ENCODE measurements around the gene ASPSCR1. TPM values are rescaled to one million over a fixed set of nuclear protein-coding genes. Genes with fewer than 3 reads are reported as not detected.

ASPSCR1 gene
- total and polyA plus RNA-seq, 9 of the 15 experiments (the other 6 are each of a cell fraction or from before 2014, with no cell fraction given), result 0.90 to 36.9 (median 11.6) TPM

DNA sequence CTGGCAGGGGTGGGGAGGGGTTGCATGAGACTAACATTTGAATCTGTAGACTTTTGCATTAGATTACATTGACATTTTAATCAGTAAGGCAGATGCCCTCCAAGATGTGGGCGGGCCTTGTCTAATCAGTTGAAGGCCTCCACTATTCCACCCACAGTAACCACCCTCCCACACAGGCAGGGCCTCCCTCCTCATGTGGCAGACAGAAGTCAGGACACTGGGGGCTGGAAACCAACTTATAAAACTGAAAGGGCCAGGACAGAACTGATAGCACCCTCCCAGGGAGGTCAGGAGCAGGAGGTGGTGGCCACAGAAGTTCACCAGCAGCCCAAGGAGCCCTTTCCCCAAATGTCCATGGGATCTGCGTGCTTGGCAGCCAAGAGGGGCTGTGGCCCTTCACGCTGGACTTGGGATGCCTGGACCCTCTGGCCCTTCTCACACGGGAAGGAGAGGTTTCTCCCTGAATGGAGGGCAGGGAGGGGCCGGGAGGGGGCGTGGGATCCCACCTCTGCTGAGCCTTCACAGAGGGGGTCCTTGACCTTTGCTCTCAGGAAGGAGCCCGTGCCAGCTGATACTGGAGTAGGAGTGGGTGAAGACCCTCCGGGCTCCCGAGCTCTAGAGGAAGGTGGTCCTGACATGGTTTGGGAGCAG lies 45.0 kb upstream of the ASPSCR1 start (continued):
- TF ChIP-seq CBX2 (IDR thresholded peaks at IDR 0.05; ENCODE audit: insufficient read depth, low read length, poor library complexity, severe bottlenecking), result no peak
- no peak for TF ChIP-seq MBD2 (IDR thresholded peaks at IDR 0.05; ENCODE audit: borderline replicate concordance, low read depth)
- 0 out of 4 replicates have a peak, but pooled peaks of 1 of the 2 experiments have one; percentile 51 for TF ChIP-seq SIN3A (IDR thresholded peaks at IDR 0.05; ENCODE audit: borderline replicate concordance in 2 of 2, control insufficient read depth in 1 of 2, low read depth in 2 of 2, low read length in 2 of 2)
- no peak for TF ChIP-seq HOXB6 (CRISPR knock-in tag; IDR thresholded peaks at IDR 0.05; ENCODE audit: borderline replicate concordance)
- TF ChIP-seq, protein P1, sequence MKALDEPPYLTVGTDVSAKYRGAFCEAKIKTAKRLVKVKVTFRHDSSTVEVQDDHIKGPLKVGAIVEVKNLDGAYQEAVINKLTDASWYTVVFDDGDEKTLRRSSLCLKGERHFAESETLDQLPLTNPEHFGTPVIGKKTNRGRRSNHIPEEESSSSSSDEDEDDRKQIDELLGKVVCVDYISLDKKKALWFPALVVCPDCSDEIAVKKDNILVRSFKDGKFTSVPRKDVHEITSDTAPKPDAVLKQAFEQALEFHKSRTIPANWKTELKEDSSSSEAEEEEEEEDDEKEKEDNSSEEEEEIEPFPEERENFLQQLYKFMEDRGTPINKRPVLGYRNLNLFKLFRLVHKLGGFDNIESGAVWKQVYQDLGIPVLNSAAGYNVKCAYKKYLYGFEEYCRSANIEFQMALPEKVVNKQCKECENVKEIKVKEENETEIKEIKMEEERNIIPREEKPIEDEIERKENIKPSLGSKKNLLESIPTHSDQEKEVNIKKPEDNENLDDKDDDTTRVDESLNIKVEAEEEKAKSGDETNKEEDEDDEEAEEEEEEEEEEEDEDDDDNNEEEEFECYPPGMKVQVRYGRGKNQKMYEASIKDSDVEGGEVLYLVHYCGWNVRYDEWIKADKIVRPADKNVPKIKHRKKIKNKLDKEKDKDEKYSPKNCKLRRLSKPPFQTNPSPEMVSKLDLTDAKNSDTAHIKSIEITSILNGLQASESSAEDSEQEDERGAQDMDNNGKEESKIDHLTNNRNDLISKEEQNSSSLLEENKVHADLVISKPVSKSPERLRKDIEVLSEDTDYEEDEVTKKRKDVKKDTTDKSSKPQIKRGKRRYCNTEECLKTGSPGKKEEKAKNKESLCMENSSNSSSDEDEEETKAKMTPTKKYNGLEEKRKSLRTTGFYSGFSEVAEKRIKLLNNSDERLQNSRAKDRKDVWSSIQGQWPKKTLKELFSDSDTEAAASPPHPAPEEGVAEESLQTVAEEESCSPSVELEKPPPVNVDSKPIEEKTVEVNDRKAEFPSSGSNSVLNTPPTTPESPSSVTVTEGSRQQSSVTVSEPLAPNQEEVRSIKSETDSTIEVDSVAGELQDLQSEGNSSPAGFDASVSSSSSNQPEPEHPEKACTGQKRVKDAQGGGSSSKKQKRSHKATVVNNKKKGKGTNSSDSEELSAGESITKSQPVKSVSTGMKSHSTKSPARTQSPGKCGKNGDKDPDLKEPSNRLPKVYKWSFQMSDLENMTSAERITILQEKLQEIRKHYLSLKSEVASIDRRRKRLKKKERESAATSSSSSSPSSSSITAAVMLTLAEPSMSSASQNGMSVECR (CRISPR knock-in tag; IDR thresholded peaks at IDR 0.05), result peak; percentile 56; the same call in 1 of the 2 replicates
- no peak for TF ChIP-seq CBX5 (IDR thresholded peaks at IDR 0.05; ENCODE audit: borderline replicate concordance, low read depth)
- TF ChIP-seq, protein P2, sequence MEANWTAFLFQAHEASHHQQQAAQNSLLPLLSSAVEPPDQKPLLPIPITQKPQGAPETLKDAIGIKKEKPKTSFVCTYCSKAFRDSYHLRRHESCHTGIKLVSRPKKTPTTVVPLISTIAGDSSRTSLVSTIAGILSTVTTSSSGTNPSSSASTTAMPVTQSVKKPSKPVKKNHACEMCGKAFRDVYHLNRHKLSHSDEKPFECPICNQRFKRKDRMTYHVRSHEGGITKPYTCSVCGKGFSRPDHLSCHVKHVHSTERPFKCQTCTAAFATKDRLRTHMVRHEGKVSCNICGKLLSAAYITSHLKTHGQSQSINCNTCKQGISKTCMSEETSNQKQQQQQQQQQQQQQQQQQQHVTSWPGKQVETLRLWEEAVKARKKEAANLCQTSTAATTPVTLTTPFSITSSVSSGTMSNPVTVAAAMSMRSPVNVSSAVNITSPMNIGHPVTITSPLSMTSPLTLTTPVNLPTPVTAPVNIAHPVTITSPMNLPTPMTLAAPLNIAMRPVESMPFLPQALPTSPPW (CRISPR knock-in tag; IDR thresholded peaks at IDR 0.05), result peak; percentile 45
- TF ChIP-seq CTBP1 (IDR thresholded peaks at IDR 0.05; ENCODE audit: borderline replicate concordance), result 0 out of 2 replicates have a peak, but pooled peaks have one; percentile 12
- peak; percentile 20; the same call in 1 of the 2 replicates for TF ChIP-seq NFIC (IDR thresholded peaks at IDR 0.05)
- no peak for TF ChIP-seq PML (IDR thresholded peaks at IDR 0.05; ENCODE audit: low read length)
- peak; percentile 57; the same call in 1 of the 2 replicates for TF ChIP-seq ARID1B (IDR thresholded peaks at IDR 0.05)
- TF ChIP-seq NCOR1 (IDR thresholded peaks at IDR 0.05), result peak; percentile 60; the same call in 1 of the 2 replicates
- TF ChIP-seq MYNN (IDR thresholded peaks at IDR 0.05), result peak; percentile 10; the same call in 1 of the 2 replicates
- TF ChIP-seq MYNN (CRISPR knock-in tag; IDR thresholded peaks at IDR 0.05), result no peak
- 0 out of 4 replicates have a peak, but pooled peaks have one; percentile 21 to 47 for TF ChIP-seq TBL1XR1 (IDR thresholded peaks at IDR 0.05; ENCODE audit: low read length in 2 of 2)
- TF ChIP-seq, protein P3, sequence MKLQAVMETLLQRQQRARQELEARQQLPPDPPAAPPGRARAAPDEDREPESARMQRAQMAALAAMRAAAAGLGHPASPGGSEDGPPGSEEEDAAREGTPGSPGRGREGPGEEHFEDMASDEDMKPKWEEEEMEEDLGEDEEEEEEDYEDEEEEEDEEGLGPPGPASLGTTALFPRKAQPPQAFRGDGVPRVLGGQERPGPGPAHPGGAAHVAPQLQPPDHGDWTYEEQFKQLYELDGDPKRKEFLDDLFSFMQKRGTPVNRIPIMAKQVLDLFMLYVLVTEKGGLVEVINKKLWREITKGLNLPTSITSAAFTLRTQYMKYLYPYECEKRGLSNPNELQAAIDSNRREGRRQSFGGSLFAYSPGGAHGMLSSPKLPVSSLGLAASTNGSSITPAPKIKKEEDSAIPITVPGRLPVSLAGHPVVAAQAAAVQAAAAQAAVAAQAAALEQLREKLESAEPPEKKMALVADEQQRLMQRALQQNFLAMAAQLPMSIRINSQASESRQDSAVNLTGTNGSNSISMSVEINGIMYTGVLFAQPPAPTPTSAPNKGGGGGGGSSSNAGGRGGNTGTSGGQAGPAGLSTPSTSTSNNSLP (IDR thresholded peaks at IDR 0.05; ENCODE audit: borderline replicate concordance, low read depth, low read length), result peak; percentile 57; the same call in 1 of the 2 replicates
- peak; percentile 58; the same call in 1 of the 2 replicates for TF ChIP-seq CBFA2T2 (conservative IDR thresholded peaks at IDR 0.05)
- TF ChIP-seq TEAD4 (IDR thresholded peaks at IDR 0.05; ENCODE audit: low read length), result peak; percentile 59
- no peak for TF ChIP-seq TEAD4 (CRISPR knock-in tag; IDR thresholded peaks at IDR 0.05; ENCODE audit: borderline replicate concordance)
- no peak for TF ChIP-seq ZNF274 (IDR thresholded peaks at IDR 0.05; ENCODE audit: borderline replicate concordance, low read depth, low read length)
- TF ChIP-seq ZNF586 (CRISPR knock-in tag; conservative IDR thresholded peaks at IDR 0.05), result no peak
- peak; percentile 64 for TF ChIP-seq TCF3 (CRISPR knock-in tag; IDR thresholded peaks at IDR 0.05)

Data from K562 (cell line).